GM18498 (cell line): ENCODE results near the gene CRYBG3.

Experiments
- ATAC-seq: cut with Tn5 transposase; IDR thresholded peaks from one replicate; pipeline ENCODE4 v1.9.1; 2021; ENCODE audit warnings: mild to moderate bottlenecking, moderate library complexity; ENCODE audit not compliant: unreplicated experiment

Gene CRYBG3

DNA sequence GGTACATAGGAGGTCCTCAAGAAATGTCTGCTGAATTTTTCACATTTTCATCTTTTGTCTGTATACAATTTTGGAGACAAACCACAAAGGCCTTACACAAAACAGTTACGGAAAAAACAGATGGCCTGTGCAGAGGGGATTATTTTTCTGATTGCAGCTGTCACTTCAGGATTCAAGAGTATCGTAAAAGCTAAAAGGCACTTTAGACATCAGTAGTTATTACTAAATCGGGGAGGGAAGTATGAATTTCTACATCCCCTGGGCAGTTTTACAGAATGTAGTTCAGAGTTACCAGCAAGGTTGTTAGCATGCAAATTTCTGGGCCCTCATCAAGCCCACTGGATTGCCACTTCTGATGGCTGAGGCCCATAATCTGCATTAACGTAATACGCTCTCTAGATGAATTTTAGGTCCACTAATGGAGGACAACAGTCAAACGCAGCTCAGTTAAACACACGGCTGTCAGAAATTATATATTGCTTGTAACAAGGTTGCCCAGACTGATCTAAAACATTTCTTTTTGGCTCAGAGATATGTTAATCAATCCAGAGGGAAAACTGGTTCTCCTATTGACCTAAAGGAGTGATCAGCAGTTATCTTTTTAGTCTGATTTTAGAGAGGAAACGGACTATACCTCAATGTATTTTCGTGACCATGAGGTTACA lies 149.3 kb downstream of the CRYBG3 start:
- ATAC-seq, result no peak

DNA sequence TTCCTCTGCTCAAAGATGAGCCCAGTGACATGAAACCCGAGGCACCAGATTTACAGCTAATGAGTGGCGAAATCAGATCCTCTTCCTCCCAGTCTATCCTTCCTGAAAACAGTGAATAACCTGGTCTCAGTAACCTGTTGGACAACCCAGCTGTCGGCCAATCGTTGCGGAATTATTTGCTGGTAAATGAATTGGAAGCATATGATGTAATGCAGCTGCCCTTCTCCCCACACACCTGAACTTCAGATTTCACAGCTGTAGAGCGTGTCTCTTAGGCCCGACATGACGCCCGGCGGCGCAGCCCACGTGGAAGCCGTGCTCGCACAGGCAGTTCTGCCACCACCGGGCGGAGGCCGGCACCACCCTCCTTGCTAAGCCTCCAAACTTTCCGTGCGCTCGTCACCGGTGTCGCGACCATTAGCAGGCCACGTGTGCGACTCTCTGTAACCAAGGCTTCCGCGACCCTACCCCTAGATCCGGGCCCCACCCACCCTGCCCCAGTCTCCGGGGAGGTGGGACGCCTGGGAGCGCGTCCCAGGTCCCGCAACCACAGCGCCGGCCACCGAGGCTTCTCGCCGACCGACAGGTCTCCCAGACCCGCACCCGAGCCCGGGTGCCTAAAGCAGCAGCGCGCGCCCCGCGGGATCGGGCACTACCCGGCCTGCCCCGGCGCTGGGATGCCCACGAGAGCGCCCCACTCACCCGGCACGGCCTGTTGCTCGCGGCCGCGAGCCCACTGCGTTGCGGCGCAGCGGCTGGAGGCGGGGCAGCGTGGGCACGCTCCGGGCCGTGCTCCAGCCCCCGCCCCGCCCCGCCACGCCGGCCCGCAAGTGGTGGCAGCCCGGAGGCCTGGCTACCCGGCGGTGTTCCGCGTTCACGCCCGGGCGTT lies 150.1 kb downstream of the CRYBG3 start, which contains the start of gene RIOX2:
TSS of gene RIOX2 (minus strand) at position 753 of the 889 bp plus-strand sequence. CDS start 4,838 bp downstream, outside the sequence.
- peak; percentile 93 for ATAC-seq

DNA sequence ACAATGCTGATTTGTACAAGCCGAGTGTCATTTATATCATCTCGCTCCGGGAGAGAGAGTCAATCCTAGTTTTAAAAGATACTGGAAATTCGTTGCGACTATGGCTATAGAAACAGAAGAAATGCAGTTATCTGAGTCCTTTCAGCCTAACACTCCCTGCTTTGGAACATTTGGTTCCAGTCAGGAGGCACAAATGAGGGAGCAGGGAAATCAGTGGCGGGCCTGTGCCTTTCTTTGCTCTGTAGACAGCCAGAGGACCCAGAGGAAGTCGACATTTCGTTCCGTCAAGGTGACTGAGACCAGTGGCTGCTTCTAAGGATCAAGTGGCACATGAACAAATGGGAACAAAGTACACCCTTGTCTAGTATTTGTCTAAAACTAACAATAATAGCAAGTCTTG lies 151.2 kb downstream of the CRYBG3 start:
- no peak for ATAC-seq

DNA sequence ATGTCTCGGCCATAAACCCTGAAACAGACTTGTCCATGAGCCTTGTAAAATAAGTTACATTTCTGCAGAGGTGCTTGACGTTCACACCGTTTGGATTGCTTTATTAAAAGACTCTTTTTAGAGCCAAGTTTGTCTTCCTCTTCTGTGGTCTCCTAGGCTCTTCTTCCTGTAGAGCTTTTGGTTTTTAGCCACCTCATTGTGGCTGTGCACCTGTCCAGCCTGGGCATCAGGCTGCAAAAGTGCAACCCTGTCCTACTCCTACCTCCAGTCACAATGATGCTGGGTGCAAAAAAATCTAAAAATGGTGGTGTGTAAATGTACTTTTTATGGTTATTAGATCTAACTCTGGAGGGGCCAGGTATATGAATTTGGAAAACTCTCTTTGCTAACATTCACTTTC lies 153.2 kb downstream of the CRYBG3 start:
- no peak for ATAC-seq

DNA sequence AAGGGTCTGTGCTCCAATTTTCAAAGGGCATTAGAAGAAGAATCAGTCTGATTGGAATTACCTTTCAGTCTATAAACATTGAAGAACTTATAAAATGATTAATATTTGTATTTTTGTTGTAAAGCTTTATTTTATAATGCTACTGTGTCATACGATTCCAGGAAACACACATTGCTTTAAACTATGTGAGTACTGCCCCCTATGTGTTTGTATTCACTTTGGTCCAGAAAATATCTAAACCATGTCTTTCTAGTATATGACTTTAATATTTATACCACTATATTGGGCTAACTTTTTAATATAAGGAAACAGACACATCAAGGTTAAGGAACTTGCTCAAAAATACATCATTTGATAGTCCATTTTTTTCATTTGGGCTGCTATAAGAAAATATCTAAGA lies 153.7 kb downstream of the CRYBG3 start:
- no peak for ATAC-seq

DNA sequence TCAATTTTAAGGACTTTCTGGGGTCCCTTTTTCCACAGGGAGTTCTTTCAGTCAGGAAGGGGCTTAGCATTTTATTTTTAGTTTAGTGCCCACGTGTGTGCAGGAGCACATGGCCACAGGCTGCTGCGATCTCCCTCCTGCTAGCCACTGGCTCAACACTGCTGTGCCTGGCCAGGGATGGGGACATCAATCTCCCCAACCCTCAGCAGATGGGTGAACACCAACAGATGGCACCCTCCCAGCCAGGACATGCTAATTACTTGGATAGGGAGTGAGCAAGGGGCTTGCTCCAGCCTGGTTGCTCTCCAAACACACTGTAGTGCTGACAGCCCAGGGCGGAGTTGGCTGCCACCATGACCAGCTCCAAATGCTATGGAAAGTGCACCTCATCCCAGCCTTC lies 157.8 kb downstream of the CRYBG3 start:
- ATAC-seq, result no peak

DNA sequence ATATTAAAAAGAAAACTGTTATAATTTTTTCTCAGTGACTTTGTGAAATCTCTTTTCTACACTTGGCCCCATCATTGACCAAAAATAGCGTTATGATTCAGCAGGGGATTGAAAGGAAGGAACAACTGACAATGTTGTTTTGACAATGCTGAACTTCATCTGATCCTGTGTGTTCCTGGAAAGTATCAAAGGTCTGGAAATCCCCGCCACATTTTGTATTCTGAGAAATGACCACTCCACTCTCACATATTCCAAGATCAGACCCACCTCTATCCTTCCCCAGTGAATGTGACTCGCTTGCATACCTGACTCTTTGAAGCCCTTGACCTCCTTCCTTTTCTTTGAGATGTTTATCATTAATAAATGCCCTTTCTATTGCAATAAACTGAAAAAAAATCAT lies 160.1 kb downstream of the CRYBG3 start:
- no peak for ATAC-seq

DNA sequence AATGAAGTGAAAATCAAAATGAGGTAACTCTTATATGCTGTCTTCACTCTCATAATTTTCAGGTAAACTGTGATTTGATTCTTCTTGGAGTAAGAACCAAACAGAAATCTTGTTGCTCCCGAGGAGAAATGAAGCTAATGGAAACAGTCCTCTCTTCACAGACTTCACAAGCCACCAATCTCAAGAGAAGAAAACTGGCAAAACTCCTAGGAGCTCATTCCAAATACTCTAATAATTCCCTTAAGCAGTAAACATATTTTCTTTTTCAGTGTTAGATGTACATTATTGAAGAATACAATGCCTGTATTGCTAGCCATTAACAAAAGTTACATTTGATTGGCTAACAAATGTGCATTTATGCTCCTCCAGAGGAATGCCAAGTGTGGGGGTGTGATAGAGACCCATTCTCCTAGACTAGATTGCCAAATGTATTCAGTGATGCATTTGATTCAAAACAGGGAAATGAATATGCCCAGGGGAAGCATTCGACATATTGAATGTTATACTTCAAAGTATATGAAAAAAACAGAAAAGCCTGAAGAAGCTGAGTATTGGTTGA lies 162.2 kb downstream of the CRYBG3 start:
- no peak for ATAC-seq

DNA sequence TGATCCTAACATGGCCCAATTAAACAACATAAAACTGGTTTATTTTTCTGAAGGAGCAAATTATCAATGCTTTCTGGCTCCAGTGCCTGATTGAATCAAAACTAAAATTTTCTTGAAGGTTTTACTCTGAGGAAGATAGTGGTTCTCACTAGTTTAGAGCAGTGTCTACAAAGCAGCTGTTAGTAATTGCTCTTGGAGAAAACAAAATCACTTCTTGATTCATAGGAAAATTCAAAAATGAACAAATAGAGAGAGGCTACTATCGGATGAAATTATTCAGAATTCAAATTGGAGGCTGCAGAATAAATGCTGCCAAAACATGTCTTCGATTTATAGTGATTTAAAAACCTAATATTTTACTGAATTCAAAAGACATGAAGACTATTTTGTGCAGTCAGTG lies 165.5 kb downstream of the CRYBG3 start:
- no peak for ATAC-seq

DNA sequence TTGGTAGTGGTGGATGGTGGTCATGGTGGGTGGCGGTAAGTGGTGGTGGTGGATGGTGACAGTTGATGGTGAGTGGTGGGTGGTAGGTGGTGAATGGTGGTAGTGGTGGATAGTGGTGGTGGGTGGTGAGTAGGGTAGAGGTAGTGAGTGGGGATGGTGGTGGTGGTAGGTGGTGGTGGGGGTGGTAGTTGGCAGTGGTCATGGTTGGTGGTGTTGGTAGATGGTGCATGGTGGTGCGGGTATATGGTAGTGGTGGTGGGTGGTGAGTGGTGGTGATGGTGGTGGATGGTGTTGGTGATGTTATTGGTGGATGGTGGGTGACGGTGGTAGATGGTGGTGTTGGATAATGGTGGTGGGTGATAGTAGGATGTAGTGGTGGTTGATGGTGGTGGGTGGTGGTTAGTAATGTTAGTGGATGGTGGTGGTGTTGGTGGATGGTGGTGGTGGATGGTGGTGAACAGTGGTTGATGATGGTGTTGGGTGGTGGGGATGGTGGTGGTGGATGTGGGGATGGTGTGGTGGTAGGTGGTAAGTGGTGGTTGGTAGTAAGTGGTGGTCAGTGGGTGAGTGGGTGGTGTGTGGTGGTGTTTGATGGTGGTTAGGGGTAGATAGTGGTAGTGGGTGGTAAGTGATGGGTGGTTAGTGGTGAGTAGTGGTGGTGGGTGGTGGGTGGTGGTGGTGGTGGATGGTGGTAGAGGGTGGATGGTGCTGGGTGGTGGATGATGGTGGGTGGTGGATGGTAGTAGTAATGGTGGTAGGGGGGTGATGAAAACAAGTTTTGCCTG lies 167.2 kb downstream of the CRYBG3 start:
- no peak for ATAC-seq

DNA sequence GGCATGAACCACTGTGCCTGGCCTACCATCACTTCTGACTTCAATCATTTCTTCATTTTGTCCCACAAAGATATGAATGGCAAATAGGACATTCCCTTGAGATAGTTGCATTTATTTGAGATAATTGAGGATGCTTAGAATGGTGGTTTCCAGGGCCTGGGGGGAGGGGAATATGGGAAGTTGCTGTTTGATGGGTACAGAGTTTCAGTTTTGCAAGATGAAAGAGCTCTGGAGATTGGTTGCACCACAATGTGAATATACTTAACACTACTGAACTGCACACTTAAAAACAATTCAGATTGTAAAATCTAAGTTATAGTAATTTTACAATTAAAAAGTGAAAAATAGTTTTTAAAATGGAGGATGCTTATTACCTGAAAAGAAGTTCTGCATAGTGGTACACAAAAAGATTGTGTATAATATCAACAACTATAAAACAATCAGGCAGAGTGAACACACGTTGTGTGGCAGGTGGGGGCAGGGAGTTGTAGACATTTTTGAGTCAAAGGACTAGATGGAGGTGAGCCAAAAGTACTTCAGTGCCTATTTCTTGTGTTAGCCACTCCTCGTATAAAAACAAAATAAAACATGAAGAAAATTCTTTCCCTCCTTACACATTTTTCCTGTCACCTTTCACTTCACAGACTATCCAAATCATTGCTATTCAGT lies 168.9 kb downstream of the CRYBG3 start:
- ATAC-seq, result no peak

DNA sequence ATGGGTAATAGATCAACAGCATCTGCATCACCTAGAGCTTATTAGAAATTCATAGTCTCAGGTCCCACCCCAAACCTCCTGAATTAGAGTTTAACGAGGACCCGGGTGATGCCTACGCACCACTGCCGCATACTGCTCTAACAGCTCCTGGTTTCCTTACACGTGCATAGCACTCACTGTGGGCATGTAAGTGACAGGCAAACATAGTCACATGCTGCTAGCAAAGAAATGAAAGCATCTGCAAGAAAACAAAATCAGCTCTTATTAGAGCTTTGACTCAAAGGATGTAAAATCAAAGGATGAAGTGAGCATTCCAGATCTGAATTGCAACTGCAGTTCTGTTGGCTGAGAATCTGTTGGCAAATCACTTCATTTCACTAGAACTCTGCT lies 169.5 kb downstream of the CRYBG3 start:
- no peak for ATAC-seq

DNA sequence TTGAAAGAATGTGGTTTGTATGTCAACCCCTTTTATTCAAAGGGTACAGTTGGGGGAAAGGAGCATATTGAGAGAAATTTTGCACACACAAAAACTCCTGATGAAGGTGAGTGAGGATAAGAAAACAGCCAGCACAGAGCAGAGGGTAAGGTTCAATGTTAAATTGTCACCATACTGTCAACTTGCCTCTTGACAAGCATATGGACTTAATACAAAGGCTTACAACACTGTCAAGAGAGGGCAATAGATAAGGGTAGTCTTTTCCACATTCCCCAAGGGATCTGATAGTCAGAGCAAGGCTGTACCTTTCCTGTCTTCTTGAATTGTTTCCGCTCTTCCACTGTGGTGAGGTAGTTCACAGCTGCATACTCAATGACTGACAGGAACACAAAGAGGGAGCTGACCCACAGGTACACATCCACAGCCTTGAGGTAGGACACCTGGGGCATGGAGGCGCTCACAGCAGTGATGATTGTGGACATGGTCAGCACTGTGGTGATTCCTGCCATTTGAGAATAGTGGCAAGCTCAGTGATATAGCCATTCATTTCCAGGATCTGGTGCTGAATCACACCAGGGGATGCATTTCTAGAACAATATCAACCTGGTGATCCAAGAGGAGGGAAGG lies 170.8 kb downstream of the CRYBG3 start:
- no peak for ATAC-seq

DNA sequence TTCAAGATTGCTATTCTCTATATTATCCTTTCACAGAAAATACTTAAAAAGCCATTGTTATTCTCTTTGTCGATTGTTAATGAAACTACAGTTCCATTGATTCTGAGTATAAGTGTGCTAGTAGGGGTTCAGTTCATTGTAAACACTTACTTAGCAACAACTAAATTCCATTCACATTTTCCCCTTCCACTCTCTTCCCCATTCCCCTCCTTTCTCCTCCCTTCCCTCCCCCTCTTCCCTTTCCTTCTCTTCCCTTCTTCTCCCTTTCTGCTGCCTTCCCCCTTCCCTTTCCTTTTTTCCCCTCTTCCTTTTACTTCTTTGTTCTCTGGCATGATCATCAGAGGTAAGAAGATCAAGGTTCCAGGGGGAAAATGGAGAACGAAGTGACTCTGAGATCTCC lies 171.7 kb downstream of the CRYBG3 start:
- ATAC-seq, result no peak

DNA sequence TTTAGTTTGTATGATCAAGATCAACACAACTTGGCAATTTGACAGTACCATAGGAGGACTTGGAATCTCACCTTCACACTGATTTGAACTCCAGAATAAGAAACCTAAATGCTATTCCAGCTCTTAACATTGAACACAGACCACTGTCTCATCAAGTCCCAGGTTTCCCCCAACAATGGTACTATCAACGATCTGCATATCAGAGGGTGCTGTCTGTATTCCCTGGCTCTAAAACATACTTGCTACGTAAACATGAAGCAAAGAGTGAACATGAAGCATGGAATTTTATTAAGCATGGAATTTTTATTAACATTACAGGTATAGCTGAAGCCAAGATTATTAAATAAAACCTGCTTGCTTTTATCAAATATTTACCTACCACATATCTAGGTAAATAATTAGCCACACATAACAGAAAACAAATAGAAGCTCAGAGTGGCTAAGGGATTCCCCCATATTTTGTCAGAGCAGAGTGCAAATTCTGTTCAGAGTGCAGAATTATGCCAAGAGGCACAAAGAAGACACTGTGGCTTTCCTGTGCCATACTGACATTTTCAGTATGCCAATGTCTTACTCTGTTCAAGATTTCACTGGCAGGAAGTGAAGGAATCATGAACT lies 172.6 kb downstream of the CRYBG3 start:
- no peak for ATAC-seq
